CD14-positive monocyte (primary cell): ENCODE measurements around the gene MIA2. TPM values are rescaled to one million over a fixed set of nuclear protein-coding genes. Genes with fewer than 3 reads are reported as not detected.

Source experiments
- DNase-seq, 3 donors: peaks; one replicate each; pipeline ENCODE4 v3.0.0-alpha.2; 2011 to 2022
- H2AFZ ChIP-seq: 2 replicates; pipeline ENCODE4 v1.6.0; 2012; ENCODE audit warnings: mild to moderate bottlenecking, low read depth, low read length, inconsistent platforms; ENCODE audit not compliant: insufficient read depth, poor library complexity, severe bottlenecking
- H3K27ac ChIP-seq, 2 donors: 1 replicate in 1 of 2; 2 replicates in 1 of 2; pipeline ENCODE4 v1.5.1; 2012 to 2013; ENCODE audit warnings: low read length in 2 of 2, control low read depth in 1 of 2, inconsistent platforms in 1 of 2, low read depth in 1 of 2, mild to moderate bottlenecking in 1 of 2
- H3K27me3 ChIP-seq, 2 donors: one replicate each; pipeline versions ENCODE4 v1.6.0 to v1.6.1; 2011 to 2013; ENCODE audit warnings: low read length in 2 of 2; ENCODE audit not compliant: control insufficient read depth in 2 of 2, insufficient read depth in 2 of 2
- H3K36me3 ChIP-seq, 2 donors: replicated peaks in 1 of 2; 1 replicate in 1 of 2; 2 replicates in 1 of 2; pipeline versions ENCODE4 v1.5.1 to v1.6.1; 2012 to 2013; ENCODE audit warnings: low read length in 2 of 2, control low read depth in 1 of 2, inconsistent platforms in 1 of 2, mild to moderate bottlenecking in 1 of 2; ENCODE audit not compliant: insufficient read depth in 2 of 2, control insufficient read depth in 1 of 2
- H3K4me1 ChIP-seq, 2 donors: 1 replicate in 1 of 2; 2 replicates in 1 of 2; pipeline versions ENCODE4 v1.5.1 to v1.6.1; 2012 to 2013; ENCODE audit warnings: low read length in 2 of 2, control low read depth in 1 of 2, inconsistent platforms in 1 of 2, mild to moderate bottlenecking in 1 of 2, moderate library complexity in 1 of 2; ENCODE audit not compliant: insufficient read depth in 2 of 2, control insufficient read depth in 1 of 2
- H3K4me2 ChIP-seq: replicated peaks from 2 replicates; pipeline ENCODE3; 2012; ENCODE audit warnings: low read length, moderate library complexity, mild to moderate bottlenecking; ENCODE audit not compliant: poor library complexity, severe bottlenecking; ENCODE audit errors: extremely low read depth
- H3K4me3 ChIP-seq, 3 experiments: fragments of 200-600 bp in 1 of 3; sonication (generic) in 1 of 3; replicated peaks in 1 of 3; 1 replicate in 2 of 3; 2 replicates in 1 of 3; pipeline ENCODE4 v1.5.1; 2011 to 2013; ENCODE audit warnings: low read length in 3 of 3, mild to moderate bottlenecking in 3 of 3, control low read depth in 2 of 3, low read depth in 2 of 3, inconsistent platforms in 1 of 3, moderate library complexity in 1 of 3
- H3K79me2 ChIP-seq: 2 replicates; pipeline ENCODE4 v1.6.0; 2012; ENCODE audit warnings: mild to moderate bottlenecking, control low read depth, inconsistent platforms, low read length, moderate library complexity; ENCODE audit not compliant: insufficient read depth
- H3K9ac ChIP-seq: 2 replicates; pipeline ENCODE4 v1.6.0; 2017; ENCODE audit warnings: low read length, mild to moderate bottlenecking; ENCODE audit not compliant: insufficient read depth, poor library complexity, severe bottlenecking
- H3K9me3 ChIP-seq, 2 donors: replicated peaks in 1 of 2; 1 replicate in 1 of 2; 2 replicates in 1 of 2; pipeline versions ENCODE4 v1.5.1 to v1.6.1; 2012 to 2013; ENCODE audit warnings: low read length in 2 of 2, control low read depth in 1 of 2; ENCODE audit not compliant: control insufficient read depth in 1 of 2, insufficient read depth in 1 of 2
- H4K20me1 ChIP-seq: 2 replicates; pipeline ENCODE4 v1.6.0; 2012; ENCODE audit warnings: mild to moderate bottlenecking, low read length, control low read depth, moderate library complexity; ENCODE audit not compliant: insufficient read depth
- H3K27ac Mint-ChIP-seq, 7 donors: one replicate each; pipeline ENCODE4 v1.8.0; 2020; ENCODE audit warnings: mild to moderate bottlenecking in 7 of 7, mixed read lengths in 7 of 7, moderate library complexity in 6 of 7, inconsistent platforms in 2 of 7
- H3K27me3 Mint-ChIP-seq, 3 donors: one replicate each; pipeline ENCODE4 v1.8.0; 2021 to 2022; ENCODE audit warnings: low read depth in 3 of 3, mild to moderate bottlenecking in 3 of 3, mixed read lengths in 3 of 3, moderate library complexity in 3 of 3, inconsistent platforms in 1 of 3
- H3K36me3 Mint-ChIP-seq, 2 donors: one replicate each; pipeline ENCODE4 v1.8.0; 2020; ENCODE audit warnings: mixed read lengths in 2 of 2, inconsistent platforms in 1 of 2, mild to moderate bottlenecking in 1 of 2
- H3K4me1 Mint-ChIP-seq: one replicate; pipeline ENCODE4 v1.8.0; 2020; ENCODE audit warnings: mild to moderate bottlenecking, mixed read lengths
- H3K4me3 Mint-ChIP-seq, 2 donors: one replicate each; pipeline ENCODE4 v1.8.0; 2020; ENCODE audit warnings: mild to moderate bottlenecking in 2 of 2, mixed read lengths in 2 of 2, moderate library complexity in 1 of 2
- H3K9me3 Mint-ChIP-seq, 7 donors: one replicate each; pipeline ENCODE4 v1.8.0; 2020 to 2022; ENCODE audit warnings: mixed read lengths in 7 of 7, mild to moderate bottlenecking in 6 of 7, moderate library complexity in 6 of 7, inconsistent platforms in 2 of 7
- WGBS: methylation state at CpG from one replicate; pipeline ENCODE4 v1.1.5; 2013; ENCODE audit warnings: missing lambda C conversion rate; ENCODE audit not compliant: insufficient coverage; 5-methylcytosine and 5-hydroxymethylcytosine counted together
- intact Hi-C, 2 donors: fragments of 100-400 bp; cut with micrococcal nuclease; formaldehyde crosslinking; loops; one replicate each; pipeline versions ENCODE4 v1.15.0 to v1.15.1; 2023
- polyA plus RNA-seq, 3 donors: library from polyadenylated mRNA; depleted of rRNA in 1 of 3; unstranded in 2 of 3; stranded (reverse) in 1 of 3; fragments of 300-500 nt in 2 of 3; fragments of >200 nt in 1 of 3; fragmentation: Illumina TruSeq in 2 of 3; gene quantifications; 1 replicate in 2 of 3; 2 replicates in 1 of 3; pipeline ENCODE4 v1.2.3, GENCODE V29; 2012 to 2021
- TF ChIP-seq, protein P1 (sequence below): fragments of 200-600 bp; IDR thresholded peaks from one replicate; pipeline ENCODE4 v1.8.0; 2022; ENCODE audit warnings: antibody characterized with exemption, mild to moderate bottlenecking

The MIA2 gene
- polyA plus RNA-seq, 3 donors, result 19.1 to 24.6 (median 20.0) TPM

DNA sequence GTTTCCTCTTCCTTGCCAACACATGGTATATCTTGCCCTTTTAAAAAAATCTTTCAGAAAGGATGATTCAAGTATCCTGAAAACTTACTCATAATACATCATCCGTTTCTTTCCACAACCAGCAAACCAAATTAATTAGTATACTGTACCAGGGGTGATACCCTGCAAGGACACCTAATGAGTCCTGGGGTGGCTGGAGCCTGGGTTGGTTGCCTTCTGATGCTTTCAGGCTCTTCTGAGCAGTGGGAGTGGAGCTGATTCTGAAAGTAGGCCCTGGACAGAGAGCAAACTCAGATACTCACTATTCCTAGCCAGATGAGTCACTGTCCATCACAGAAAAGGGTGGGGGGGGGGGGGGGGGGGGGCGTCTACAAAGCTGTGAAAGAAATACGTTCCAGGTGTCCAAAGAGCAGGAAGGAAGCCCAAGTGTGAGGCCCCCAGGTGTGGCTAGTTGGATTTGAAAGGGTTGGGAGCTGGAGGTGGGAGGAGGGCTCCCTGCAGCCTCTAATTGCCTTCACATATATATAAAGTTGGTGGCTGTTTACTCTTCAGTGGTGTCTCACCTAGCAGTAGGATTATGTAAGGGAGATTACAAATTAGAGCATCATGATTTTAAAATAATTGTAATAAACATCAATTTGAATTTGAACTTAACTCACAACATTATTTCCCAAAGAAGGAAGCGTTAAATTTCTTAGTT, 162.0 kb downstream of the MIA2 start:
- Histone ChIP-seq H3K79me2 (no peaks in the 10 kb centered on the region), H3K27me3 (no peaks in the 10 kb centered on the region), H3K27ac (no peak overlapping the region), H3K4me1 (no peaks in the 10 kb centered on the region), H4K20me1 (no peaks in the 10 kb centered on the region), H3K4me3 (no peak overlapping the region), H3K9ac (no peak overlapping the region), H3K9me3 (no peaks in the 10 kb centered on the region), H2AFZ (no peak overlapping the region), H3K4me2 (no peak overlapping the region), H3K36me3 (peaks cover 57 to 60% of the 10 kb centered on the region in 2 donors)
- no peaks in the 10 kb centered on the region for H3K27me3 Mint-ChIP-seq
- no peaks in the 10 kb centered on the region for H3K9me3 Mint-ChIP-seq
- H3K36me3 Mint-ChIP-seq, result peaks cover 47 to 55% of the 10 kb centered on the region in 2 donors
- no CpG with 5 or more reads among the region's 4 CpGs for WGBS
- no peak for DNase-seq
- peak overlapping the region in 1 of 7 donors; percentile 80 for H3K27ac Mint-ChIP-seq
- TF ChIP-seq, protein P1, sequence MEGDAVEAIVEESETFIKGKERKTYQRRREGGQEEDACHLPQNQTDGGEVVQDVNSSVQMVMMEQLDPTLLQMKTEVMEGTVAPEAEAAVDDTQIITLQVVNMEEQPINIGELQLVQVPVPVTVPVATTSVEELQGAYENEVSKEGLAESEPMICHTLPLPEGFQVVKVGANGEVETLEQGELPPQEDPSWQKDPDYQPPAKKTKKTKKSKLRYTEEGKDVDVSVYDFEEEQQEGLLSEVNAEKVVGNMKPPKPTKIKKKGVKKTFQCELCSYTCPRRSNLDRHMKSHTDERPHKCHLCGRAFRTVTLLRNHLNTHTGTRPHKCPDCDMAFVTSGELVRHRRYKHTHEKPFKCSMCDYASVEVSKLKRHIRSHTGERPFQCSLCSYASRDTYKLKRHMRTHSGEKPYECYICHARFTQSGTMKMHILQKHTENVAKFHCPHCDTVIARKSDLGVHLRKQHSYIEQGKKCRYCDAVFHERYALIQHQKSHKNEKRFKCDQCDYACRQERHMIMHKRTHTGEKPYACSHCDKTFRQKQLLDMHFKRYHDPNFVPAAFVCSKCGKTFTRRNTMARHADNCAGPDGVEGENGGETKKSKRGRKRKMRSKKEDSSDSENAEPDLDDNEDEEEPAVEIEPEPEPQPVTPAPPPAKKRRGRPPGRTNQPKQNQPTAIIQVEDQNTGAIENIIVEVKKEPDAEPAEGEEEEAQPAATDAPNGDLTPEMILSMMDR, result no peak
- intact Hi-C loops, result no loop called here
- H3K4me3 Mint-ChIP-seq, result no peak overlapping the region
- no peaks in the 10 kb centered on the region for H3K4me1 Mint-ChIP-seq

DNA sequence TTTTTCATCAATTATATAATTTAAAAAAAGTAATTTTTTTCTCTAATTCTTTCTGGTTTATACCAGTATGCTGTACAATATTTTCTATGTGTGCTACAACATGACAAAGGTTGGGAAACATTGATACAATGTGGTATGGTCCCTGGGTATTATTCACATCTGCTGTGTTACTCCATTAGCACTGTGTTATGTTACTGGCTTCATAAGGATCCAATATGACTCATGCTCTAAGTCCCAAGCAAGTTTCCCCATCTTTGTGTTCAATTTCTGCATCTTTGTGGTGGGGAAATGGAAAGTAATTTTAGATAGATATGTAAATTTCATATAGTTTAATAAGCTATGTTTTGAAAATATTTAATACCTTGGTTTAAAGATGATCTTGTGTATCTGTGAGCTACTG, 162.7 kb downstream of the MIA2 start:
- intact Hi-C loops, result no loop called here
- peak overlapping the region in 1 of 7 donors; percentile 2 for H3K27ac Mint-ChIP-seq

More for the DNA sequence above, 162.7 kb downstream of the MIA2 start:
- Histone ChIP-seq H3K27me3 (no peaks in the 10 kb centered on the region), H3K9me3 (no peaks in the 10 kb centered on the region), H3K4me1 (no peaks in the 10 kb centered on the region), H3K79me2 (no peaks in the 10 kb centered on the region), H4K20me1 (peaks cover 3% of the 10 kb centered on the region), H3K4me3 (no peak overlapping the region), H2AFZ (no peak overlapping the region), H3K27ac (no peak overlapping the region), H3K9ac (no peak overlapping the region), H3K4me2 (no peak overlapping the region), H3K36me3 (peaks cover 64 to 67% of the 10 kb centered on the region in 2 donors)
- peak in 1 of 3 donors; percentile 2 for DNase-seq
- no peaks in the 10 kb centered on the region for H3K4me1 Mint-ChIP-seq
- peaks cover 53 to 59% of the 10 kb centered on the region in 2 donors for H3K36me3 Mint-ChIP-seq
- no peak overlapping the region for H3K4me3 Mint-ChIP-seq
- H3K9me3 Mint-ChIP-seq, result no peaks in the 10 kb centered on the region
- TF ChIP-seq, protein P1, result no peak
- H3K27me3 Mint-ChIP-seq, result no peaks in the 10 kb centered on the region
